Measurements from ENCODE around the gene PIP5KL1.

Gene PIP5KL1

GRCh38 chr9:127947841-127948710 lies 17.5 kb upstream of the PIP5KL1 start:
- 87 to 89% methylated on average over 17 of the region's 17 CpGs for WGBS, 2 experiments
- Histone ChIP-seq H3K9me3 (ENCODE audit: control insufficient read depth, low read length) (no peaks in the 10 kb centered on the region), H3K27ac (ENCODE audit: insufficient read depth, low read depth, low read length, poor library complexity, severe bottlenecking) (no peak overlapping the region), H3K27me3 (ENCODE audit: control insufficient read depth, insufficient read depth, low read length, poor library complexity, severe bottlenecking) (no peaks in the 10 kb centered on the region), H3K4me1 (ENCODE audit: control insufficient read depth, insufficient read depth, low read length) (peaks cover 9% of the 10 kb centered on the region), H3K36me3 (ENCODE audit: control insufficient read depth, insufficient read depth, low read length) (no peaks in the 10 kb centered on the region), H3K4me3 (ENCODE audit: insufficient read depth, low read depth, low read length) (no peak overlapping the region)

- Histone ChIP-seq H3K36me3 (ENCODE audit: control insufficient read depth, insufficient read depth, low read length) (peaks cover 7% of the 10 kb centered on the region), H3K27ac (ENCODE audit: insufficient read depth, low read depth, low read length, poor library complexity, severe bottlenecking) (no peak overlapping the region), H3K9me3 (ENCODE audit: control insufficient read depth, low read length) (no peaks in the 10 kb centered on the region), H3K4me3 (ENCODE audit: insufficient read depth, low read depth, low read length) (no peak overlapping the region), H3K27me3 (ENCODE audit: control insufficient read depth, insufficient read depth, low read length, poor library complexity, severe bottlenecking) (no peaks in the 10 kb centered on the region), H3K4me1 (ENCODE audit: control insufficient read depth, insufficient read depth, low read length) (peaks cover 17% of the 10 kb centered on the region)
- WGBS, 2 experiments: 86 to 90% methylated on average over 3 of the region's 3 CpGs
Observed at GRCh38 chr9:127946728-127947127, 16.2 kb upstream of the PIP5KL1 start.

GRCh38 chr9:127945942-127946341 lies 15.4 kb upstream of the PIP5KL1 start:
- WGBS, 2 experiments: 95 to 96% methylated on average over 9 of the region's 9 CpGs
- no peaks in the 10 kb centered on the region for H3K9me3 ChIP-seq (ENCODE audit: control insufficient read depth, low read length)
- H3K4me3 ChIP-seq (ENCODE audit: insufficient read depth, low read depth, low read length): no peak overlapping the region
- no peaks in the 10 kb centered on the region for H3K27me3 ChIP-seq (ENCODE audit: control insufficient read depth, insufficient read depth, low read length, poor library complexity, severe bottlenecking)
- peaks cover 7% of the 10 kb centered on the region for H3K36me3 ChIP-seq (ENCODE audit: control insufficient read depth, insufficient read depth, low read length)
- H3K27ac ChIP-seq (ENCODE audit: insufficient read depth, low read depth, low read length, poor library complexity, severe bottlenecking): no peak overlapping the region
- H3K4me1 ChIP-seq (ENCODE audit: control insufficient read depth, insufficient read depth, low read length): peaks cover 13% of the 10 kb centered on the region

GRCh38 chr9:127945338-127945737 lies 14.8 kb upstream of the PIP5KL1 start:
- 96% methylated on average over 24 of the region's 24 CpGs for WGBS, 2 experiments
- no peak overlapping the region for H3K4me3 ChIP-seq (ENCODE audit: insufficient read depth, low read depth, low read length)
- no peaks in the 10 kb centered on the region for H3K27me3 ChIP-seq (ENCODE audit: control insufficient read depth, insufficient read depth, low read length, poor library complexity, severe bottlenecking)
- no peak overlapping the region for H3K27ac ChIP-seq (ENCODE audit: insufficient read depth, low read depth, low read length, poor library complexity, severe bottlenecking)
- H3K4me1 ChIP-seq (ENCODE audit: control insufficient read depth, insufficient read depth, low read length): peaks cover 10% of the 10 kb centered on the region
- H3K36me3 ChIP-seq (ENCODE audit: control insufficient read depth, insufficient read depth, low read length): peaks cover 7% of the 10 kb centered on the region
- H3K9me3 ChIP-seq (ENCODE audit: control insufficient read depth, low read length): no peaks in the 10 kb centered on the region

- 95 to 97% methylated on average over 38 of the region's 38 CpGs for WGBS, 2 experiments
- Histone ChIP-seq H3K9me3 (ENCODE audit: control insufficient read depth, low read length) (no peaks in the 10 kb centered on the region), H3K4me3 (ENCODE audit: insufficient read depth, low read depth, low read length) (no peak overlapping the region), H3K4me1 (ENCODE audit: control insufficient read depth, insufficient read depth, low read length) (peaks cover 10% of the 10 kb centered on the region), H3K27me3 (ENCODE audit: control insufficient read depth, insufficient read depth, low read length, poor library complexity, severe bottlenecking) (no peaks in the 10 kb centered on the region), H3K36me3 (ENCODE audit: control insufficient read depth, insufficient read depth, low read length) (peaks cover 7% of the 10 kb centered on the region), H3K27ac (ENCODE audit: insufficient read depth, low read depth, low read length, poor library complexity, severe bottlenecking) (no peak overlapping the region)
Observed at GRCh38 chr9:127944586-127945218, 14.1 kb upstream of the PIP5KL1 start.

DNA sequence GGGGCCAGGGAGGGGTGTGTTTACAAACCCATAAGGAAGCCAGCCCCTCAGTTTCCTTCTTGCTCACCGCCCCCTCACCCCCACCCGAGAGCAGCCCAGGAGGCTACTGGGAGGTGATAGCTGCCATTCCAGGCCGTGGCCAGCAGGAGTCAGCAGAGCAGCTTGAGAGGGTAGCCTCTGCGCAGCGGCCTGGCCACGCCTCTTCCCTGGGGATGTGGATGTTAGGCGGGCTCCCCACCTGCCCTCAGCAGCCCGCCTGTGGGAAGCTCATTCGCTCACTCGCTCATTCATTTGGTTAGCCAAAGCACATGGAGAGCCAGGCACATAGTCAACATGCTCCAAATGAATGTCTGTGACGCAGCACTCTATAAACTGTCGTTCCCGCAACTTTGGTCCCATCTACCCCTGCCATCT lies 13.2 kb upstream of the PIP5KL1 start:
- Histone ChIP-seq H3K27me3 (ENCODE audit: control insufficient read depth, insufficient read depth, low read length, poor library complexity, severe bottlenecking) (no peaks in the 10 kb centered on the region), H3K4me3 (ENCODE audit: insufficient read depth, low read depth, low read length) (no peak overlapping the region), H3K4me1 (ENCODE audit: control insufficient read depth, insufficient read depth, low read length) (peaks cover 10% of the 10 kb centered on the region), H3K36me3 (ENCODE audit: control insufficient read depth, insufficient read depth, low read length) (peaks cover 7% of the 10 kb centered on the region), H3K27ac (ENCODE audit: insufficient read depth, low read depth, low read length, poor library complexity, severe bottlenecking) (no peak overlapping the region), H3K9me3 (ENCODE audit: control insufficient read depth, low read length) (no peaks in the 10 kb centered on the region)
- 35 to 37% methylated on average over 12 to 13 of the region's 13 CpGs for WGBS, 2 experiments

DNA sequence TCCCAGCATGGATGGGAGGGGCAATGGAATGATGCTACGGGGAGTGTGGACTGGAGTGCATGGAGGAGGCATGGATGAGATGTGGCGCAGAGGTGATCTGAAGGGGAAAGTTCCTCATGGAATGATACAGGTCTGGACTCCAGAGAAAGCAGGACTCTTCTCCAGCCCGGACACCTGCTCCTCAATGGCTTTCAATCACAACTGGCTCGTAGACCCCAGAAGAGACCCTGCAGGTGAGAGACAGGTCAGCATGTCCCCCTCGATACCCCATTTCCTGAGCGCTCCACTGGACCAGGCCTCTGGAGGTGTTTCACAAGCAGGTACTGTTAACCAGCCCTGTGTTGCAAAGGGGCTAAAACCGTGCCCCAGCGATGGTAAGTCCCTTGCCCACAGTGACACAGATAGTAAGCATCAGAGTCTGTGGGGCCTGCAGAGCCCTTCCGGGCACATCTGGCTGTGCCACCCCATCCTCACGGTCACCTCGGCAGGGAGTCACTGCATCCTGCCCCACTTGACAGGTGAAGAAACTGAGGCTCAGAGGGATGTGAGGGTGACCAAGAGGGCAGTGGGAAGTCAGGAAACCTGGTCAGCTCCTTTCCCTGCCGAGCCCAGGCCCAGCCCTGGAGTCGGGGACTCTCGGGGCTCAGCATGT lies 12.6 kb upstream of the PIP5KL1 start:
- H3K27ac ChIP-seq (ENCODE audit: insufficient read depth, low read depth, low read length, poor library complexity, severe bottlenecking): no peak overlapping the region

GRCh38 chr9:127942216-127943010 lies 11.8 kb upstream of the PIP5KL1 start:
- Histone ChIP-seq H3K36me3 (ENCODE audit: control insufficient read depth, insufficient read depth, low read length) (peaks cover 7% of the 10 kb centered on the region), H3K27ac (ENCODE audit: insufficient read depth, low read depth, low read length, poor library complexity, severe bottlenecking) (no peak overlapping the region)
- 75% methylated on average over 18 of the region's 18 CpGs for WGBS, 2 experiments

More for the DNA sequence above, 12.6 kb upstream of the PIP5KL1 start:
- WGBS, 2 experiments: 90 to 94% methylated on average over 14 of the region's 14 CpGs
- Histone ChIP-seq H3K4me3 (ENCODE audit: insufficient read depth, low read depth, low read length) (no peak overlapping the region), H3K4me1 (ENCODE audit: control insufficient read depth, insufficient read depth, low read length) (peaks cover 8% of the 10 kb centered on the region), H3K27me3 (ENCODE audit: control insufficient read depth, insufficient read depth, low read length, poor library complexity, severe bottlenecking) (no peaks in the 10 kb centered on the region), H3K9me3 (ENCODE audit: control insufficient read depth, low read length) (no peaks in the 10 kb centered on the region), H3K36me3 (ENCODE audit: control insufficient read depth, insufficient read depth, low read length) (peaks cover 7% of the 10 kb centered on the region)

DNA sequence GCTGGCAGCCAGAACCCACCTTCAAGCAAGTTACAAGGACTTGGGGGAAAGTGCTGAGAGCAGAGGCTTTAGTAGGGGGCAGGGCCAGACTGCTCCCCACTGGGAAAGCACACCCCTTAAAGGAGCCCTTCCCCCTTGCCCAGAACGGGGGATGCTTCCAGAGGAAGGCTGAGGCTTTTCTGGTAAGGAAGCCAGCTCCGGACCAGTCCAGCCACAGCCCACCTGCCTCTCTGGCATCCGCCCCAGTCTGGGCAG lies 11.3 kb upstream of the PIP5KL1 start:
- Histone ChIP-seq H3K4me3 (ENCODE audit: insufficient read depth, low read depth, low read length) (no peak overlapping the region), H3K27ac (ENCODE audit: insufficient read depth, low read depth, low read length, poor library complexity, severe bottlenecking) (no peak overlapping the region), H3K9me3 (ENCODE audit: control insufficient read depth, low read length) (no peaks in the 10 kb centered on the region), H3K4me1 (ENCODE audit: control insufficient read depth, insufficient read depth, low read length) (peaks cover 8% of the 10 kb centered on the region), H3K36me3 (ENCODE audit: control insufficient read depth, insufficient read depth, low read length) (peaks cover 7% of the 10 kb centered on the region), H3K27me3 (ENCODE audit: control insufficient read depth, insufficient read depth, low read length, poor library complexity, severe bottlenecking) (no peaks in the 10 kb centered on the region)
- WGBS, 2 experiments: 89% methylated on average over 3 of the region's 3 CpGs

More at GRCh38 chr9:127942216-127943010, 11.8 kb upstream of the PIP5KL1 start:
- H3K4me1 ChIP-seq (ENCODE audit: control insufficient read depth, insufficient read depth, low read length): peaks cover 8% of the 10 kb centered on the region
- H3K4me3 ChIP-seq (ENCODE audit: insufficient read depth, low read depth, low read length): no peak overlapping the region
- H3K27me3 ChIP-seq (ENCODE audit: control insufficient read depth, insufficient read depth, low read length, poor library complexity, severe bottlenecking): no peaks in the 10 kb centered on the region
- H3K9me3 ChIP-seq (ENCODE audit: control insufficient read depth, low read length): no peaks in the 10 kb centered on the region
